Tibial nerve (tissue), 4 donors: Measurements from ENCODE around the gene SLIT1. TPM values are rescaled to one million over a fixed set of nuclear protein-coding genes. Genes with fewer than 3 reads are reported as not detected.

ENCODE experiments used
- DNase-seq, 2 donors: peaks; one replicate each; pipeline ENCODE4 v3.0.0-alpha.2; 2019; ENCODE audit warnings: low spot score in 2 of 2
- H3K27ac ChIP-seq, 4 donors: fragments of 200-600 bp; sonication (generic) in 3 of 4; one replicate each; pipeline ENCODE4 v1.5.1; 2017 to 2019; ENCODE audit warnings: mild to moderate bottlenecking in 1 of 4
- H3K27me3 ChIP-seq, 2 donors: fragments of 200-600 bp; sonication (generic) in 1 of 2; one replicate each; pipeline versions ENCODE4 v1.5.1 to v1.6.0; 2017 to 2019
- H3K36me3 ChIP-seq, 3 donors: fragments of 200-600 bp; sonication (generic); one replicate each; pipeline ENCODE4 v1.5.1; 2018 to 2019
- H3K4me1 ChIP-seq, 4 donors: fragments of 200-600 bp; sonication (generic) in 3 of 4; one replicate each; pipeline ENCODE4 v1.5.1; 2017 to 2019
- H3K4me3 ChIP-seq, 4 donors: fragments of 200-600 bp; sonication (generic) in 3 of 4; one replicate each; pipeline ENCODE4 v1.5.1; 2017 to 2019; ENCODE audit warnings: mild to moderate bottlenecking in 1 of 4, moderate library complexity in 1 of 4
- H3K9me3 ChIP-seq, 4 donors: fragments of 200-600 bp; sonication (generic) in 3 of 4; one replicate each; pipeline ENCODE4 v1.5.1; 2017 to 2019
- EP300 ChIP-seq, 2 donors: sonication (generic); formaldehyde crosslinking; IDR thresholded peaks; one replicate each; pipeline ENCODE4 v1.6.1; 2017; ENCODE audit warnings: antibody characterized with exemption in 2 of 2, mild to moderate bottlenecking in 1 of 2
- POLR2A ChIP-seq, 2 donors: fragments of 450-650 bp; IDR thresholded peaks; one replicate each; pipeline ENCODE4 v1.6.1; 2017; ENCODE audit warnings: antibody characterized with exemption in 2 of 2, mild to moderate bottlenecking in 2 of 2, moderate library complexity in 2 of 2
- WGBS, 2 donors: methylation state at CpG; one replicate each; pipeline ENCODE4 v1.1.5; 2018; 5-methylcytosine and 5-hydroxymethylcytosine counted together
- total RNA-seq, 4 donors: library from RNA; depleted of rRNA; stranded (reverse); fragments of >200 nt; gene quantifications; one replicate each; pipeline ENCODE4 v1.1.0, GENCODE V29; 2016
- TF ChIP-seq, protein P1 (sequence below), 5 experiments: fragments of 200-600 bp in 3 of 5; fragments of 450-650 bp in 2 of 5; sonication (generic) in 3 of 5; IDR thresholded peaks; one replicate each; pipeline ENCODE4 v1.5.1; 2016 to 2019; ENCODE audit warnings: antibody characterized with exemption in 5 of 5, mild to moderate bottlenecking in 3 of 5, moderate library complexity in 2 of 5

SLIT1 gene
- total RNA-seq, 4 donors from 2014 or later, result 0.78 to 3.1 (median 1.3) TPM

- Histone ChIP-seq H3K9me3 (peaks cover 0 to 25% (median 6%) of the 10 kb centered on the region in 4 donors), H3K4me1 (no peaks in the 10 kb centered on the region), H3K27ac (no peak overlapping the region), H3K4me3 (no peak overlapping the region), H3K27me3 (no peaks in the 10 kb centered on the region), H3K36me3 (no peaks in the 10 kb centered on the region)
- TF ChIP-seq POLR2A (IDR thresholded peaks at IDR 0.05) (no peak), EP300 (IDR thresholded peaks at IDR 0.05) (no peak)
- TF ChIP-seq, protein P1, sequence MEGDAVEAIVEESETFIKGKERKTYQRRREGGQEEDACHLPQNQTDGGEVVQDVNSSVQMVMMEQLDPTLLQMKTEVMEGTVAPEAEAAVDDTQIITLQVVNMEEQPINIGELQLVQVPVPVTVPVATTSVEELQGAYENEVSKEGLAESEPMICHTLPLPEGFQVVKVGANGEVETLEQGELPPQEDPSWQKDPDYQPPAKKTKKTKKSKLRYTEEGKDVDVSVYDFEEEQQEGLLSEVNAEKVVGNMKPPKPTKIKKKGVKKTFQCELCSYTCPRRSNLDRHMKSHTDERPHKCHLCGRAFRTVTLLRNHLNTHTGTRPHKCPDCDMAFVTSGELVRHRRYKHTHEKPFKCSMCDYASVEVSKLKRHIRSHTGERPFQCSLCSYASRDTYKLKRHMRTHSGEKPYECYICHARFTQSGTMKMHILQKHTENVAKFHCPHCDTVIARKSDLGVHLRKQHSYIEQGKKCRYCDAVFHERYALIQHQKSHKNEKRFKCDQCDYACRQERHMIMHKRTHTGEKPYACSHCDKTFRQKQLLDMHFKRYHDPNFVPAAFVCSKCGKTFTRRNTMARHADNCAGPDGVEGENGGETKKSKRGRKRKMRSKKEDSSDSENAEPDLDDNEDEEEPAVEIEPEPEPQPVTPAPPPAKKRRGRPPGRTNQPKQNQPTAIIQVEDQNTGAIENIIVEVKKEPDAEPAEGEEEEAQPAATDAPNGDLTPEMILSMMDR (IDR thresholded peaks at IDR 0.05), result no peak
- 81 to 85% methylated on average over 4 of the region's 4 CpGs for WGBS, 2 donors
- DNase-seq, result no peak
These were observed 175.0 kb downstream of the SLIT1 start for GRCh38 chr10:97010695-97011206.

DNA sequence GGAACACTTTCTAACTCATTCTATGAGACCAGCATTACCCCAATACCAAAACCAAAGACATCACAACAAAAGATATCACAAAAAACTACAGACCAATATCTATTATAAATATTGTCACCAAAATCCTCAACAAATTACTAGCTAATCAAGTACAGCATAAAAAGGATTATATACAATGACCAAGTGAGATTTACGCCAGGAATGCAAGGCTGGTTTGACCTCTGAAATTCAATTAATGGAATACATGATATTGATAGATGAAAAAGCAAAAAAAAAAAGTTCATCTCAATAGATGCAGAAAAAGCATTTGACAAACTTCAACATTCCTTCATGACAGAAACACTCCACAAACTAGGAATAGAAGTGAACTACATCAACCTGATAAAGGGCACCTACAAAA is 178.3 kb downstream of the SLIT1 start:
- Histone ChIP-seq H3K4me1 (no peaks in the 10 kb centered on the region), H3K4me3 (no peak overlapping the region), H3K36me3 (no peaks in the 10 kb centered on the region), H3K9me3 (peaks cover 0 to 25% (median 6%) of the 10 kb centered on the region in 4 donors), H3K27ac (no peak overlapping the region), H3K27me3 (no peaks in the 10 kb centered on the region)
- DNase-seq, result no peak
- WGBS, 2 donors, result 88 to 96% methylated on average over 1 of the region's 1 CpG
- TF ChIP-seq, protein P1 (IDR thresholded peaks at IDR 0.05), result no peak
- TF ChIP-seq EP300 (IDR thresholded peaks at IDR 0.05), result no peak
- TF ChIP-seq POLR2A (IDR thresholded peaks at IDR 0.05), result no peak

DNA sequence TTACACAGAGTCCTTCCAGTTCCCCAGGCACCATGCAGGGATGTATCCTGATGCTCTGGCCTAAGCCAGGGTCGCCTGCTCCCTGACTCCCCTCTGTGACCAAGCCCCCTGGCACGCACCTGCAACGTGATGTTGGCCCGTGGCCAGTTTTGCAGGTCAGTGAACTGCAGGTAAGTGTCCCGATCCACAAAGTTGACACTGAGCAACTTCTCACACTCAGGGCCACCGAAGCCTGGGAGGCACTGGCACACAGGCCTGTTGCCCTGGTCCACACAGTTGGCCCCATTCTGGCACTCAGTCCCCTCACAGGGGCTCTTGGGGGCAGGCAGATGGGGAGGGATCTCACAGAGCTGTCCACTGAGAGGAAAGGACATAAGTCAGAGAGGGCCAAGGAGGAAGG is 179.4 kb downstream of the SLIT1 start:
- peaks cover 0 to 25% (median 6%) of the 10 kb centered on the region in 4 donors for H3K9me3 ChIP-seq
- TF ChIP-seq, protein P1 (IDR thresholded peaks at IDR 0.05), result no peak
- TF ChIP-seq POLR2A (IDR thresholded peaks at IDR 0.05) (no peak), EP300 (IDR thresholded peaks at IDR 0.05) (no peak)
- no peaks in the 10 kb centered on the region for H3K27me3 ChIP-seq
- H3K36me3 ChIP-seq, result no peaks in the 10 kb centered on the region
- no peak for DNase-seq
- H3K27ac ChIP-seq, result no peak overlapping the region
- 83% methylated on average over 6 of the region's 6 CpGs for WGBS, 2 donors
- no peaks in the 10 kb centered on the region for H3K4me1 ChIP-seq
- no peak overlapping the region for H3K4me3 ChIP-seq

GRCh38 chr10:97005349-97005748 is 180.4 kb downstream of the SLIT1 start:
- no peak overlapping the region for H3K4me3 ChIP-seq
- H3K27me3 ChIP-seq, result no peaks in the 10 kb centered on the region
- H3K27ac ChIP-seq, result no peak overlapping the region
- TF ChIP-seq, protein P1 (IDR thresholded peaks at IDR 0.05), result no peak
- TF ChIP-seq EP300 (IDR thresholded peaks at IDR 0.05) (no peak), POLR2A (IDR thresholded peaks at IDR 0.05) (no peak)
- WGBS, 2 donors, result 76 to 82% methylated on average over 5 of the region's 5 CpGs
- no peaks in the 10 kb centered on the region for H3K36me3 ChIP-seq
- peaks cover 0 to 25% (median 6%) of the 10 kb centered on the region in 4 donors for H3K9me3 ChIP-seq
- DNase-seq, result no peak
- no peaks in the 10 kb centered on the region for H3K4me1 ChIP-seq

DNA sequence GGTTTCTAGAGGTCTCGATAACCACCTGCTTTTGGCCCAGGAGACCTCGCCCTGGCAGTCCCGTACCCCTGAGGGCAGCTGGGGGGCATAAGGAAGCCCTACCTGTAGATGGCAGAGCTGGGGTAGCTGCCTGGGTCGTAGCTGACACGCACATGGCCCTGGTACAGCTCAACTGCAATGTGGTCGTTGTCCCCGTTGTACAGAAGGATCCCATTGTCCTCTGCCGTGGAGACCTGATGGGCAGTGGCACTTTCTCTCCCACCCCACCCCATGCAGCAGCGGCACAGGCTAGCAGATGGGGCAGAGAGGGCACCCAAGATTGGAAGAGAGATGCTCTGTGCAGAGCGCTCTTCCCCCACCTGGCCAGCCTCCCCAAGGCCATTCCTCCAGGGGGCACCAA is 181.2 kb downstream of the SLIT1 start:
- WGBS, 2 donors, result 94 to 100% methylated on average over 3 to 8 of the region's 10 CpGs
- Histone ChIP-seq H3K9me3 (peaks cover 0 to 25% (median 6%) of the 10 kb centered on the region in 4 donors), H3K36me3 (no peaks in the 10 kb centered on the region), H3K4me1 (no peaks in the 10 kb centered on the region), H3K4me3 (no peak overlapping the region), H3K27ac (no peak overlapping the region), H3K27me3 (no peaks in the 10 kb centered on the region)
- TF ChIP-seq, protein P1 (IDR thresholded peaks at IDR 0.05), result no peak
- TF ChIP-seq EP300 (IDR thresholded peaks at IDR 0.05), result no peak
- TF ChIP-seq POLR2A (IDR thresholded peaks at IDR 0.05), result no peak
- DNase-seq, result no peak
